NT2/D1 (cell line): Measurements from ENCODE around the gene NELL1.

Experiments used
- SUZ12 ChIP-seq: IDR thresholded peaks from 2 replicates; pipeline ENCODE4 v1.6.1; 2011; ENCODE audit not compliant: insufficient read length, insufficient read depth; ENCODE audit errors: extremely low read depth
- YY1 ChIP-seq: IDR thresholded peaks from 2 replicates; pipeline ENCODE4 v1.6.1; 2011; ENCODE audit not compliant: insufficient read length, insufficient read depth
- ZNF274 ChIP-seq: IDR thresholded peaks from 2 replicates; pipeline ENCODE4 v1.6.1; 2011; ENCODE audit warnings: mild to moderate bottlenecking, low read depth, low read length

GRCh38 chr11:21053466-21053865 is 384.1 kb downstream of the NELL1 start:
- TF ChIP-seq YY1 = no peak
- no peak for TF ChIP-seq SUZ12
- TF ChIP-seq ZNF274 = no peak
